Measurements from ENCODE around the gene PNPLA7. TPM values are rescaled to one million over a fixed set of nuclear protein-coding genes. Genes with fewer than 3 reads are reported as not detected.

Gene PNPLA7
- polyA plus RNA-seq, 6 donors from 2014 or later: 3.0 to 6.5 (median 5.8) TPM

- Mint-ChIP-seq H3K4me1 (peaks cover 8 to 29% (median 24%) of the 10 kb centered on the region in 3 donors), H3K27me3 (peaks cover 0 to 8% (median 0%) of the 10 kb centered on the region in 3 donors), H3K9me3 (peaks cover 0 to 1% (median 0%) of the 10 kb centered on the region in 7 donors), H3K27ac (peak overlapping the region in 2 of 6 donors; percentile 26 to 62), H3K36me3 (no peaks in the 10 kb centered on the region), H3K4me3 (peak overlapping the region in 2 of 8 donors; percentile 38 to 78)
- ATAC-seq (ENCODE audit: low read depth in 2 of 2) (no peak), DNase-seq (no peak)
These were observed 100.9 kb downstream of the PNPLA7 start for GRCh38 chr9:137449081-137449844.

GRCh38 chr9:137448602-137448962, 101.6 kb downstream of the PNPLA7 start:
- Mint-ChIP-seq H3K4me1 (peaks cover 6 to 26% (median 24%) of the 10 kb centered on the region in 3 donors), H3K36me3 (no peaks in the 10 kb centered on the region), H3K27me3 (peaks cover 0 to 10% (median 3%) of the 10 kb centered on the region in 3 donors), H3K27ac (peak overlapping the region in 2 of 6 donors; percentile 37 to 38), H3K4me3 (peak overlapping the region in 2 of 8 donors; percentile 38 to 74), H3K9me3 (peaks cover 0 to 1% (median 0%) of the 10 kb centered on the region in 7 donors)
- DNase-seq (no peak), ATAC-seq (ENCODE audit: low read depth in 2 of 2) (no peak)

GRCh38 chr9:137447722-137448601, 102.2 kb downstream of the PNPLA7 start:
- H3K36me3 Mint-ChIP-seq: no peaks in the 10 kb centered on the region
- peaks cover 6 to 25% (median 24%) of the 10 kb centered on the region in 3 donors for H3K4me1 Mint-ChIP-seq
- peak overlapping the region in 1 of 6 donors; percentile 38 for H3K27ac Mint-ChIP-seq
- H3K27me3 Mint-ChIP-seq: peaks cover 0 to 10% (median 8%) of the 10 kb centered on the region in 3 donors
- DNase-seq (no peak), ATAC-seq (ENCODE audit: low read depth in 2 of 2) (no peak)
- peaks cover 0 to 1% (median 0%) of the 10 kb centered on the region in 7 donors for H3K9me3 Mint-ChIP-seq
- H3K4me3 Mint-ChIP-seq: peak overlapping the region in 1 of 8 donors; percentile 38

DNA sequence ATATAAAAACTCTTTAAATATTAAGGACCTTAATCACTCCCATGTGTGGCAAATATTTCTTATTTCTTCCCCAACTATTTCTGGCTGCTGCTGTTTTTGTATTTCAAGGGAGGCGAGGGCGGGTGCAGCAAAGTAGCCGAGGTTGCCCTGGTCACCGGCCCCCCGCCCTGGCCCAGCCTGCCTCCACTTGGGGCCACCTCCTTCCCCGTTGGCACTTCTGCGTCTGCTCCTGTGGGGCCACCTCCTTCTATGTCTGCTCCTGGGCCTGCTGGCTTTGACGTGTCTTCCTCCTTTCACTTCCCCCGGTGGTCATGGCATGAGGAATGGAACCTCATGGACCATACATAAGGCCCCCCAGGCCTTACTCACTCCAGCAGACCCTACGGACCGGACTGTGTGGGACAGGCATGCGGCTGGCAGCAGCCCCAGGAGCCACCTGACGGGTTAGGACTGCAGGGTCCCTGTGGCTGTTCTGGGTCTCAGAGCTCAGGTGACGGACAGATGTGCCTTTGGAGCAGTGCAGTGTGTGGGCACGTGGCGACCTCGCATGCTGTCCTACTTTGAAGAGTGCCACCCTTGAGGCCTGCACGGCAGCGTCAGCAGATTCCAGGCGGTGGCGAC, 103.2 kb downstream of the PNPLA7 start:
- Mint-ChIP-seq H3K36me3 (peaks cover 2 to 3% of the 10 kb centered on the region in 2 donors), H3K4me1 (peaks cover 8 to 24% (median 19%) of the 10 kb centered on the region in 3 donors), H3K4me3 (no peak overlapping the region), H3K27ac (peak overlapping the region in 3 of 6 donors; percentile 3 to 81 (median 26)), H3K27me3 (peaks cover 4 to 14% (median 11%) of the 10 kb centered on the region in 3 donors), H3K9me3 (no peaks in the 10 kb centered on the region)
- DNase-seq: no peak
- ATAC-seq (ENCODE audit: low read depth in 2 of 2): peak in 1 of 2 donors; percentile 11

GRCh38 chr9:137445930-137446431, 104.2 kb downstream of the PNPLA7 start:
- Mint-ChIP-seq H3K27ac (no peak overlapping the region), H3K4me3 (no peak overlapping the region), H3K27me3 (peaks cover 6 to 16% (median 16%) of the 10 kb centered on the region in 3 donors), H3K9me3 (no peaks in the 10 kb centered on the region), H3K36me3 (peaks cover 4 to 7% of the 10 kb centered on the region in 2 donors), H3K4me1 (peaks cover 11 to 21% (median 17%) of the 10 kb centered on the region in 3 donors)
- DNase-seq: no peak
- ATAC-seq (ENCODE audit: low read depth in 2 of 2): no peak

DNA sequence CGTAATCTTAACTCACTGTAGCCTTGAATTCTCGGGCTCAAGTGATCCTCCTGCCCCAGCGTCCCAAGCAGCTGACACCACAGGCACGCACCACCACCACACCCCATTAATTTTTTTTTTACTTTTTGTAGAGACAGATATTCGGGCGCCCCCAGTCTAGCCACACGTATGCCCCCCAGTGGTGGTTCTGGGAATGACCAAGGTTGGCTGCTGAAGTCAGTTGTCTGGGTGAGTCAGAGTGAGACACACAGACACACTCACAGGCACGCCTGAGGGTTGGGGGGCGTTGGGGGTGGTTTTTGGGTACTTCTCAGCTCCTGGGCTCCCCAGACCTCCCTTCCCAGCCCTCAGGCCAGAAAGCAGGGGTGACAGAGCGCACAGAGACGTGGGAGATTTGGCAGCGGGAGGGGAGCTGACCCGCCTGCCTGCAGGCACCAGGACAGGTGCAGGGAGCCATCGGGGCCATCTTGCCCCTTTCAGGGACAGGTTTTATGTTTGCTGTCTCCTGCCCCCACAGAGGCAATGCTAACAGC, 104.9 kb downstream of the PNPLA7 start:
- no peak overlapping the region for H3K4me3 Mint-ChIP-seq
- peaks cover 6 to 16% (median 16%) of the 10 kb centered on the region in 3 donors for H3K27me3 Mint-ChIP-seq
- no peaks in the 10 kb centered on the region for H3K9me3 Mint-ChIP-seq
- DNase-seq: peak; percentile 79
- peaks cover 4 to 7% of the 10 kb centered on the region in 2 donors for H3K36me3 Mint-ChIP-seq
- peak overlapping the region in 3 of 6 donors; percentile 11 to 89 (median 66) for H3K27ac Mint-ChIP-seq
- peak; percentile 71 to 77 for ATAC-seq (ENCODE audit: low read depth in 2 of 2)
- H3K4me1 Mint-ChIP-seq: peaks cover 11 to 17% (median 13%) of the 10 kb centered on the region in 3 donors

DNA sequence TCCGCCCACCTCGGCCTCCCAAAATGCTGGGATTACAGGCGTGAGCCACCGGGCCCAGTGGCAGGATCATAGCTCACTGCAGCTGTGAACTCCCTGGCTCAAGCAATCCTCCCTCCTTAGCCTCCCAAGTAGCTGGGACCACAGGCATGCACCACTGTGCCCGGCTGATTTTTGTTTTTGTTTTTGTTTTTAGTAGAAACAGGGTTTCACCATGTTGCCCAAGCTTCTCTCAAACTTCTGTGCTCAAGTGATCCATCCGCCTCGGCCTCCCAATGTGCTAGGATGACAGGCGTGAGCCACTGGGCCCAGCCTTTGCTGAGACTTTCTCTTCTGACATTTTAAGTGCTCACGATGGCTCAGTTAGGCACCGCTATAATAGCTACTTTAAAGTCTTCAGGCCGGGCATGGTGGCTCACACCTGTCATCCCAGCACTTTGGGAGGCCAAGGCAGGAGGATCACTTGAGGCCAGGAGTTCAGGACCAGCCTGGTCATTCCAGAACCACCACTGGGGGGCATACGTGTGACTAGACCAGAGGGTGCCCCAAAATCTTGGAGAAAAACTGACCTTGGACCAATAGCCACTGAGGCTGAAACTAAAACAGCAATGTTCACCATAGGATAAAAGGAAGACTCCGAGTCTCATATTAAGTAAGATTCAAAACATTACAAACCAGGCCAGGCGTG, 106.0 kb downstream of the PNPLA7 start:
- H3K27ac Mint-ChIP-seq: no peak overlapping the region
- H3K36me3 Mint-ChIP-seq: peaks cover 4 to 7% of the 10 kb centered on the region in 2 donors
- no peaks in the 10 kb centered on the region for H3K9me3 Mint-ChIP-seq
- peaks cover 11 to 14% (median 13%) of the 10 kb centered on the region in 3 donors for H3K4me1 Mint-ChIP-seq
- ATAC-seq (ENCODE audit: low read depth in 2 of 2) (no peak), DNase-seq (no peak)
- H3K4me3 Mint-ChIP-seq: peak overlapping the region in 1 of 8 donors; percentile 9
- H3K27me3 Mint-ChIP-seq: peaks cover 6 to 21% (median 16%) of the 10 kb centered on the region in 3 donors

GRCh38 chr9:137441935-137442321, 108.3 kb downstream of the PNPLA7 start:
- H3K4me3 Mint-ChIP-seq: peak overlapping the region; percentile 50 to 92 (median 80)
- no peaks in the 10 kb centered on the region for H3K9me3 Mint-ChIP-seq
- peaks cover 6 to 22% (median 16%) of the 10 kb centered on the region in 3 donors for H3K27me3 Mint-ChIP-seq
- ATAC-seq (ENCODE audit: low read depth in 2 of 2) (no peak), DNase-seq (no peak)
- H3K36me3 Mint-ChIP-seq: peaks cover 4 to 7% of the 10 kb centered on the region in 2 donors
- H3K27ac Mint-ChIP-seq: peak overlapping the region in 2 of 6 donors; percentile 47 to 70
- H3K4me1 Mint-ChIP-seq: peaks cover 10 to 11% (median 11%) of the 10 kb centered on the region in 3 donors

DNA sequence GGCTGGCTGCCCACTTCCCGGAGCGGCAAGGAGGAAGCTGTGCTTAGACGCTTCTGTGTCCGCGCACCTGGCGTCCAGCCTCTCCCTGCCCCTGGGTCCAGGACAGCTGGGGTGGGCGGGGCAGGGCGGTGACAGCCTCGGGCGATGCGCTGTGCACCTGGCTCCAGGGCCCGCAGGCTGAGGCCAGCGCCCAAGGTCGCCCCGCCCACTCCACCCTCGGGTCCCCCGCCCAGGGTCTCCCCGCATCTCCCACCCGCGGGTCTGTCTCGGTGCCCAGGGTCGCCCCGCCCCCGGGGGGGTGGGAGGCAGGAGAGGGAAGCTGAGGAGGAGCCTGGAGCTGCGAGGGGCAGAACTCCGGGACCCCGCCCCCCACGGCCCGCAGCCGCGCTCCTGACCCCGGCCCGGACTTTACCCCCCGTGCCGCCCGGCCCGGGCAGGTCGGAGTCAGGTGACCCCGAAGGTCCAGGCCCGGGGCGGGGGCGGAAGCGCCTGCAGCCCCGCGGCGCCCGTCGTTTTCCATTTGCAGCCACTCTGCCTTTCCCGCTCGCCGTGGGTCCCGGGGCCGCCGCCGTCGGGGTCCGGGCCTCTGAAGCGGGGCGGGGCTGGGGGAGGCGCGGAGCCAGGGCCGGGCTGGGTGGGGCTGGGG, 108.8 kb downstream of the PNPLA7 start, which contains the start of gene ENTPD8:
TSS of gene ENTPD8 (minus strand) at position 69 of the 646 bp plus-strand sequence. CDS start 3,072 bp downstream, outside the sequence.
- peaks cover 6 to 22% (median 16%) of the 10 kb centered on the region in 3 donors for H3K27me3 Mint-ChIP-seq
- H3K9me3 Mint-ChIP-seq: no peaks in the 10 kb centered on the region
- ATAC-seq (ENCODE audit: low read depth in 2 of 2): peak; percentile 22 to 29
- peak within 1 kb of the TSS; percentile 50 to 92 (median 80) for H3K4me3 Mint-ChIP-seq
- H3K36me3 Mint-ChIP-seq: peaks cover 4 to 7% of the 10 kb centered on the region in 2 donors
- peak within 1 kb of the TSS in 2 of 6 donors; percentile 47 to 70 for H3K27ac Mint-ChIP-seq
- peaks cover 9 to 11% (median 10%) of the 10 kb centered on the region in 3 donors for H3K4me1 Mint-ChIP-seq
- DNase-seq: no peak

GRCh38 chr9:137439158-137439714, 111.0 kb downstream of the PNPLA7 start:
- peak overlapping the region in 3 of 8 donors; percentile 19 to 34 (median 21) for H3K4me3 Mint-ChIP-seq
- no peaks in the 10 kb centered on the region for H3K9me3 Mint-ChIP-seq
- no peak for DNase-seq
- H3K36me3 Mint-ChIP-seq: peaks cover 4 to 7% of the 10 kb centered on the region in 2 donors
- no peak for ATAC-seq (ENCODE audit: low read depth in 2 of 2)
- peak overlapping the region in 1 of 6 donors; percentile 38 for H3K27ac Mint-ChIP-seq
- H3K27me3 Mint-ChIP-seq: peaks cover 6 to 16% (median 13%) of the 10 kb centered on the region in 3 donors
- H3K4me1 Mint-ChIP-seq: peaks cover 4 to 6% (median 4%) of the 10 kb centered on the region in 3 donors

GRCh38 chr9:137438591-137439157, 111.5 kb downstream of the PNPLA7 start:
- no peaks in the 10 kb centered on the region for H3K9me3 Mint-ChIP-seq
- peaks cover 4 to 7% of the 10 kb centered on the region in 2 donors for H3K36me3 Mint-ChIP-seq
- H3K4me1 Mint-ChIP-seq: peaks cover 4 to 6% (median 4%) of the 10 kb centered on the region in 3 donors
- H3K27ac Mint-ChIP-seq: no peak overlapping the region
- H3K27me3 Mint-ChIP-seq: peaks cover 6 to 13% (median 11%) of the 10 kb centered on the region in 3 donors
- ATAC-seq (ENCODE audit: low read depth in 2 of 2) (no peak), DNase-seq (no peak)
- H3K4me3 Mint-ChIP-seq: no peak overlapping the region

Measured in naive B cell (primary cell).